NCI-H2227 (cell line): Measurements from ENCODE around the gene SPDL1.

Source experiments
- DNase-seq: peaks from one replicate; lab custom pipeline; 2025; ENCODE audit not compliant: unreplicated experiment; lab: John Stamatoyannopoulos, UW

Gene SPDL1, protein sequence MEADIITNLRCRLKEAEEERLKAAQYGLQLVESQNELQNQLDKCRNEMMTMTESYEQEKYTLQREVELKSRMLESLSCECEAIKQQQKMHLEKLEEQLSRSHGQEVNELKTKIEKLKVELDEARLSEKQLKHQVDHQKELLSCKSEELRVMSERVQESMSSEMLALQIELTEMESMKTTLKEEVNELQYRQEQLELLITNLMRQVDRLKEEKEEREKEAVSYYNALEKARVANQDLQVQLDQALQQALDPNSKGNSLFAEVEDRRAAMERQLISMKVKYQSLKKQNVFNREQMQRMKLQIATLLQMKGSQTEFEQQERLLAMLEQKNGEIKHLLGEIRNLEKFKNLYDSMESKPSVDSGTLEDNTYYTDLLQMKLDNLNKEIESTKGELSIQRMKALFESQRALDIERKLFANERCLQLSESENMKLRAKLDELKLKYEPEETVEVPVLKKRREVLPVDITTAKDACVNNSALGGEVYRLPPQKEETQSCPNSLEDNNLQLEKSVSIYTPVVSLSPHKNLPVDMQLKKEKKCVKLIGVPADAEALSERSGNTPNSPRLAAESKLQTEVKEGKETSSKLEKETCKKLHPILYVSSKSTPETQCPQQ

DNA sequence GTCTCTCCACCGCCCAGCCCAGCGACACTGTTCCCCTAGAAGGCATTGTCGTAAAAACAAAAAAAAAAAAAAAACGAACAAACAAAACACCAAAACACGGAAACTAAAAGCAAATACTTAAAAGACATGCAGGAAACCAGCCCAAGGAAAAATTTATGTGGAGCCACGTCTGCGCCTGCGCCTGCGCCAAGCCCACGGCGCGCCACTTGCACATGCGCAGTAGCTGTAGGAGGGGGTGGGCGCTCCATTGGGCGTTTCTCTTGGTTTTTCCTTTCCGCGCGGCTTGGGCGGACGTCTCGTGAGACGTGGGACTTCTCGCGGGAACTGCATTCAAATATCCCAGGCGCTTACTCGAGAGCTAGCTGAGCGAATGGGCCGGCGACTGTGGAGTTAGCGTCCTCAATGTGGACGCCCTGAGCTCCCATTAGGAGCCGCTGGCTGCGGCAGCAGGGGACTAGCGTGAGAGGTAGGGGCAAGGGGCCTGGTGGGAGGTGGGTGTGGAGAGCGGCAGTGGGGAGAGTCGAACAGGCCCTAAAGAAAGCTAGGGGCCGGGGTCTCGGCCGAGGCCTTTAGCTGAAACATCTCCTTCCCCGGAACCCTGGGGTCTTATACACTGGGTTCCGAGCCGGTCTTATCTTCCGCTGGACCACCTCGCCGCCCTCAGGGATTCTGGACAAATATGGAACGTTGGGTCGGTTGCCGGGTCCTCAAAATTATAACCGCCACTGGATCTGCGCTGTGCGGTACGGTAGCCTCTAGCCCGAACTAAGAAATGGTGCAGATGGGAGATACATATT is at the start of gene SPDL1:
Gene SPDL1, plus strand, starts transcription at position 350 of the 797 bp plus-strand sequence. CDS start 4,644 bp downstream, outside the sequence.
- peak; percentile 94 for DNase-seq

DNA sequence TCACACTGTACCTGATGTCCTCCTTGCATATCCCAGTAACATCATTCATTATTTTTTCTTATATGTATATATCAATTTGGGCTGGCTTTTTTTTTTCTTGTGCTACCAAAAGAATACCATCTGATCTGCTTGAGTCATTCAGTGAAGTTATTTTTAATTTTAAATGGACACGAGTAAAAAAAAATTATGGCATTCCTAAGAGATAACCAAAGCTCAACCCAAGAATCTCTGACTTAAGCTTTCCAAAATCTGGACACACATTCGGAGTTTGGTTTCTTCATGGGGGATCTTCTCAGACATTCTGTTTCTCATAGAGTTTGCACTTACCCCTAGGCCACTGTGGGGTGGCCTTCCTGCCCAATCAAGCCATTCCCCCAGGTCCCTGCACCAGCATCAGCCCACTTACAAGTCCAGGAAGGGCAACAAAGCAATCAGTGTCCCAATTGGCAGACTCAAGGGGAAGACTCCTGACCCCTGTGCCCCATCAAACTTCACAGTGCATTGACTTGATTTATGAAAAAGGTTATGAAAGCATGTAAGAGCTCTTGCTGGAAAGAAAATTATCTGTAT is 49.2 kb upstream of the SPDL1 start:
- no peak for DNase-seq

GRCh38 chr5:169534939-169535338 is 48.6 kb upstream of the SPDL1 start:
- DNase-seq, result no peak

GRCh38 chr5:169538944-169539343 is 44.6 kb upstream of the SPDL1 start:
- no peak for DNase-seq

GRCh38 chr5:169542811-169543210 is 40.8 kb upstream of the SPDL1 start:
- no peak for DNase-seq

DNA sequence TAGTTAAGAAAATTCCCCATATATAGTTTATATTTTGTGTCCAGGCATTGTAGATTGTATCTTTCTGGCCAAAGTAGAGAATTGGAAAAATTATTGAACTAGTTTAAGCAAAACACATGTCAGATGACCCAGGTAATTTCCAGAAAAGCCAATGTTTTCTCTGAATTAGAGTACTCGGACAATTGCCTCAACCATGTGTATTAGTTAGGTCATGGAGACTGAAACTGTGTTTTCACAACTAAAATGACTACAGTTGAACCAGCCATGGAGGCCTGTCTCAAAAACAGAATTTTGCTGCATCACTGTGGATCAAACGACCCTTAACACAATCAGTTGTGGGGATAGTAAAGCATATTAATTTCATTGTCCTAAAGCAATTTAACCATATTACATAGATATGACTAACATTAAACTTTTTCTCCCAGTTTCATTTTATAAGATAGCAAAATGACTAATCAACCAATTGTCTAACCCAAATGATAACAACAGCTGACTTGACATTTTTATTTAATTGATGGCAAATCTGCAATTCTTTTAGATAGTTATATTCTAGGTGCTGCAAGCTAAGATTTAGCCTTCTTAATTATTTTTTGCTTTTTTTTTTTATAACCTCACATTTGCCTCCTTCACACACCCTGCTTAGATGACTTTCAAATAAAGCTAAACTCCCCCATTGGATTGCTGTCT is 39.2 kb upstream of the SPDL1 start:
- DNase-seq, result no peak

DNA sequence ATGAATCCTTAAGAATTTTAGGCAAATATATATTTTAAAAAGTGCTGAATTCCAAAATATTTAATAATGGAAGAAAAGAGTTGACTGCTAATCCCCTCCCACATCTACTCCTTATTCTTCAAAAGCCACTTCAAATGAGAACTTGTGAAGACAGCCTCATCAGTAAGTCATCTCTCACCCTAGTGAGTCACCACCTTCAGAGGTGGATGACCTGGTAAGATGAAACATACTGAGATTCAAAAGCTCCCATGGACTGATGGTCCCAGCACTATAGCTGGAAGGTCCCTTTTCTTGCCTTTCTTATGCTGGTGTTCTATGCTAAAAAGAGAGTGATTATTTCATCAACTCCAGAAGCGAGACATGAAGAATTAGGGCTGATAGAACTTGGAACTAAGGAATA is 37.8 kb upstream of the SPDL1 start:
- no peak for DNase-seq

DNA sequence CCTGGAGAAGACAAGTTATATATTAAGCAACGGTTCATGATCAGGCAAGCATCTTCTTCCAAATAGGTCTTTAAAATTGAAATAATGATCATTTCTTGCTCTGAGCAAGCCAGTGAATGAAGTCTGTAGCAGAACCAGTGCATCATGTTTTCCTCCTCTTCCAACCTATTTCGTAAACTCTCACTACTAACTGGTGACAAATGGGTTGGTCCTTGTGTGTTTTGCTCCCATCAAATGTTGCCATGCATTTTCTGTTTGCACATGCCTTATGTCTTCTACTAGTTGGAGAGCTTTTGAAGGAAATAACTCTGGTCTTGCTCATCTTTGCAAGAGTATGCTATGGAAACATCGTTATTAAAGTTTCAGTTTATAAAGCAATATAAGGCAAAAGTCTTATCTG is 37.2 kb upstream of the SPDL1 start:
- no peak for DNase-seq

DNA sequence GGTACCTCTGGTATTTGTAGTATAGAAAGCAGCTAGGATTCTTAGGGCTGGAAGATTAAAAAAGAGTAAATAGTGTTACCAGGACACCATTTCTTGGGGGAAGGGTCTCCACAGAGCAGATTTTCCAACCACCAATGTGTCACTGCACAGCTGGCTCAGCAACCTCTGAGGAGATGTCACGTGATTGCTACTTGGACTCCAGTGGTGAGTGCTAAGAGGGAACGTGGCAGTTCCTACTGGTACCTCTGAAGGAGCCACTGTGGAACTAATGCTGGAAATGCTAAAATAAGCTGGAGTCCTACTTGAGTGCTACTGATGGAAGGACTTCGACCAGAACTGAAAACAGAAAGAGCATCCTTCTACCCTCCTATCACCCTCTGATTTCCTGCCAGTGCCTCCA is 36.1 kb upstream of the SPDL1 start:
- no peak for DNase-seq

- DNase-seq, result no peak
Measured at GRCh38 chr5:169548315-169548714, 35.3 kb upstream of the SPDL1 start.

DNA sequence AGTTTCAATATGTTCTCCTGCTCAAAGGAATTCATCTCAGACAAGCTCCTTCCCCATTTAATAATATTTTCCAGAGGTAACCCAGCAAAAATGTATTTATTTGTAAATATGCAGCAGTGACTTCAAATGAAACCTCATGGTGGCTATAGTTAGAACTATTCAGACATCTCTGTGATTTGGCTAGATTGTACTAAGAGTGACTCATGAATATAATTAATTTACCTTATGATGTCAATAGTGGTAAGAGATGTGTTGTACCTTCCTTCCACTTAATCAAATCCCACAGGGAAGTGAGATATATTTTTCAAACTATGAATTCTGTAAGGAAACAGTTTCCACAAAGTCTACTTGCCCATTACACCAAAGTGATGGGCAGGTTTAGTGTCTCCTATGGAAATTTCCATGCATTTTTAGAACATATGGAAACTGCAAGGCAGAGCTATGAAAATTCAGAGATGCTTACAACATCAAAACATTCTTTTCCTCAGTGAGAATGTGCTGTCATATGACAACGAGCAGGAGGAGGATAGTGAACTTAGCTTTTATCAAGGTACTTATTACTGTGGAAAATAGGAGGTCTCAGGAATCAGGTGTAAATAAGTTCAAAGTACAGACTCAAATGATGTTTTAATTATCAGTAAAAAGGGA is 34.0 kb upstream of the SPDL1 start:
- DNase-seq, result no peak

DNA sequence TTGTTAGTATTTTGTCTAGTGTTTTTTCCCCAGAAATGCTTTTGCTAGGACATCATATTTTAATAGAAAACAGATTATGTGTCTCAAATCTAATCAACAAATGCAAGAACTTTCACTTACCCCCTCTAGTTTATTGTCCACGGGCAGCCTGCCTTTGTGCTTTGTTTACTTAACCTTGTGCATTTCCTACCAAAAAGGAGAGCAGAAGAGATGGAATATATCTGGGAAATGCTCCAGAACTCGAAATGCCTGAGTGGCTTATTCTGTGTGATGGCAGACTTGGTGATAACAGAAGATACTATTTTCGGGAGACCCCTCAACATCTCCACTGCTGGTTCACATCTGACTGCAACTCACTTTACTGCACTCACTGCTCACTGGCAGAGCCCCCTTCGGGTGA is 33.3 kb upstream of the SPDL1 start:
- DNase-seq, result no peak

GRCh38 chr5:169551146-169551545 is 32.4 kb upstream of the SPDL1 start:
- DNase-seq, result no peak

GRCh38 chr5:169551696-169552095 is 31.9 kb upstream of the SPDL1 start:
- DNase-seq, result no peak

- DNase-seq, result no peak
Measured at GRCh38 chr5:169554251-169554650, 29.3 kb upstream of the SPDL1 start.

DNA sequence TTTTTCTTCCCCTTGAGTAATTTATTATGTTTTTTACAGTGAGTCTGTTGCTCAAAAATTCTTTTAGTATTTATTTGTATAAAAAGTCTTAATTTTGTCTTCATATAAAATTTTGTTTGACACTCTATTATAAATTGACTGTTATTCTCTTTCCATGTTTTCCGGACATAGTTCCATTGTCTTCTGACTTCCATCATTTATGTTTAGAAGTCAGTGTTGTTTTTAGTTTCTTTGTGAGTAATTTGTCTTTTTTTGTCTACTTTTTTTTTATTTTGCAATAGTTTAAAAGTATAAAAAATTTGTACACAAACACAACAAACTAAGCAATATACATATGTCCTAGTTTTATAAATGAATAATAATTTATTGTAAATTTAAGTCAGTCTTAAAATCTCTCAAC is 25.7 kb upstream of the SPDL1 start:
- DNase-seq, result no peak

- DNase-seq, result no peak
Measured at GRCh38 chr5:169561893-169562292, 21.7 kb upstream of the SPDL1 start.

DNA sequence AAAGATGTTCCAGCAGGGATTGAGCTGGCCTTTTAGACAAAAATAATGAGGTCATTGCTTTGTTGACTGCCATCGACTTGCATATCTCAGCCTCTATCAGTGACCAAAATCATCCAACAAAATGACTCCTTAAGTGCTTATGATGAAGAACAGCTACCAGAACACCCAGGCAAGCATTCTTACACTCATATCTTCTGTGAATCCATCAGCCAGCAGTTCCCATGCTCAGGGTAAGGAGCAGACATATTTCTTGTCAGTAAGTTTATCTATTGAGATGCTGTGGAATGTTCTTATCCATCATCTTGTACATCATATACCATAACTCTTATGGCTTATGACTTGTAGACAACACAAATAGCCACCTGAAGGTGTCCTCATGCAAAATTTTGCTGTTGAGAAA is 20.2 kb upstream of the SPDL1 start:
- DNase-seq, result no peak

DNA sequence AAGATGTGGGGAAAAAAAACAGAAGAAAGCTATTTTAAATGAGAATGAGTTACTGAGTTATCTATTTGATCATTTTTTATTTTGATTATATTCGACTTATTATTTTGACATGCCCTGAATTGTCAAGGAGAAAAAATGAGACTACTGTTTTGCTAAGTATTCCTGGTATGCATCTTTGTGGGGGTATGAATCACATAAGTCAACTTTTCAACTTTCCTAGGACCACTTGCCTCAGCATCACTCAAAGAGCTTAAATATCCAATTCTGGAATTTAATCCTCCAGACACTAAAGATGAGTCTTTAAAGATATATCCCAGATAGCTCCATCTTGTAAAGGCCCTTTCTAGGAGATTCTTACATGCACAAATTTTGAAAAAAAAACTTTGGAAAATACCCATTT is 17.4 kb upstream of the SPDL1 start:
- no peak for DNase-seq

DNA sequence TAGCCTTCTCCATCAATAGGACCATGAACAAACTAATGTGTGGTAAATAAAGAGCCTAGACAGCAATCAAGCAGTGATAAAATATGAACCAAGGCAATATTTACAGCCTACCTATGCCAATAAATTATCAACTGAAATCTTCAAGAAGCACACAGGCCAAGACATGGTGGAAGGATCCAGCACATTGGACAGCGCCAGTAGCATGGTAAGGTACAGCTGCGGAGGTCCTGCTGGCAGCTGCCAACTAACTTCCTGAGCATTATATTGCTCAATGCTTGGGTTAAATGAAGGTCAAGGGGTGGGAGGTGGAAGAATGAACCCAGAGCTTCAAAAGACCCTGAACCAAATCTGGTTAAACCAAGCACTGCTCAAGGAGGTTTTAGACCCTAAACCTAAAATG is 16.5 kb upstream of the SPDL1 start:
- no peak for DNase-seq

- no peak for DNase-seq
Measured at GRCh38 chr5:169569513-169569912, 14.1 kb upstream of the SPDL1 start.
